Right lobe of liver (tissue), 6 donors: ENCODE measurements around the gene SLC2A6. TPM values are rescaled to one million over a fixed set of nuclear protein-coding genes. Genes with fewer than 3 reads are reported as not detected.

Experiments used
- ATAC-seq, 4 donors: fragments of 200-7000 bp; cut with Tn5 transposase; one replicate each; pipeline ENCODE4 v1.9.1; 2020; ENCODE audit warnings: mild to moderate bottlenecking in 4 of 4, moderate library complexity in 4 of 4
- DNase-seq, 3 donors: peaks; one replicate each; pipeline ENCODE4 v3.0.0-alpha.2; 2020
- H3K27ac ChIP-seq, 3 donors: fragments of 200-600 bp; one replicate each; pipeline ENCODE4 v1.8.0; 2022
- H3K27me3 ChIP-seq, 2 donors: fragments of 200-600 bp; one replicate each; pipeline ENCODE4 v1.8.0; 2022
- H3K36me3 ChIP-seq, 4 donors: fragments of 200-600 bp; sonication (generic) in 1 of 4; one replicate each; pipeline versions ENCODE4 v1.5.1 to v1.8.0; 2017 to 2022; ENCODE audit warnings: control low read depth in 1 of 4
- H3K4me1 ChIP-seq, 4 donors: fragments of 200-600 bp; sonication (generic) in 1 of 4; one replicate each; pipeline versions ENCODE4 v1.5.1 to v1.8.0; 2017 to 2022; ENCODE audit warnings: control low read depth in 1 of 4
- H3K4me3 ChIP-seq, 3 donors: fragments of 200-600 bp; one replicate each; pipeline ENCODE4 v1.8.0; 2022
- H3K9me3 ChIP-seq, 4 donors: fragments of 200-600 bp; sonication (generic) in 1 of 4; one replicate each; pipeline versions ENCODE4 v1.5.1 to v1.8.0; 2017 to 2022; ENCODE audit warnings: control low read depth in 1 of 4
- CTCF ChIP-seq, 4 donors: fragments of 200-600 bp in 3 of 4; fragments of 450-650 bp in 1 of 4; IDR thresholded peaks; one replicate each; pipeline versions ENCODE4 v1.5.1 to v1.8.0; 2016 to 2022; ENCODE audit warnings: antibody characterized with exemption in 4 of 4, mild to moderate bottlenecking in 2 of 4
- POLR2A ChIP-seq: fragments of 450-650 bp; IDR thresholded peaks from one replicate; pipeline ENCODE4 v1.6.1; 2017; ENCODE audit warnings: antibody characterized with exemption, mild to moderate bottlenecking
- WGBS: methylation state at CpG from one replicate; pipeline ENCODE4 v1.1.6; 2018; ENCODE audit warnings: low coverage, low lambda C conversion rate; ENCODE audit not compliant: insufficient coverage; ENCODE audit errors: missing lambda C conversion rate; 5-methylcytosine and 5-hydroxymethylcytosine counted together
- intact Hi-C, 2 donors: fragments of 100-400 bp; cut with DNase I; formaldehyde crosslinking; loops; one replicate each; pipeline versions ENCODE4 v1.11.2 to v1.14.1; 2022
- total RNA-seq, 6 experiments: library from RNA; depleted of rRNA in 2 of 6; stranded (reverse); fragments of >200 nt in 2 of 6; fragmentation: NEBNext Ultra II Directional in 3 of 6; extraction: Animal tissue kit (Norgen Biotek cat#: 25700) in 3 of 6; gene quantifications; one replicate each; pipeline versions ENCODE4 v1.1.0 to v1.2.4, GENCODE V29; 2016 to 2023
- donor health status: DM: no; HTN: yes; CAD: no.
- donor health status: DM: no; HTN: no; CAD: no.
- donor health status: DM: no; HTN: no; CAD: no.
- donor health status: DM: no; HTN: yes; CAD: no.
- donor health status: DM: no; HTN: yes; CAD: no.

The SLC2A6 gene
- total RNA-seq, 6 experiments from 2014 or later, result 0.88 to 6.8 (median 2.8) TPM

GRCh38 chr9:133483611-133484010 is 4.7 kb upstream of the SLC2A6 start:
- peaks cover 0 to 8% (median 0%) of the 10 kb centered on the region in 4 donors for H3K4me1 ChIP-seq
- 80% methylated on average over 2 of the region's 9 CpGs for WGBS
- intact Hi-C loops, result loop anchor here (5.0 to 10.0 kb wide), 3 partner anchors 76 to 299 kb away; partner anchors contain the start of genes MED22 (in 1 of the 2) and RPL7A (in 1 of the 2)
- TF ChIP-seq CTCF (IDR thresholded peaks at IDR 0.05), result no peak
- TF ChIP-seq POLR2A, result no peak
- no peaks in the 10 kb centered on the region for H3K27me3 ChIP-seq
- H3K9me3 ChIP-seq, result no peaks in the 10 kb centered on the region
- H3K36me3 ChIP-seq, result no peaks in the 10 kb centered on the region
- no peak for ATAC-seq
- peak in 2 of 3 donors; percentile 4 to 38 for DNase-seq
- no peak overlapping the region for H3K27ac ChIP-seq
- no peak overlapping the region for H3K4me3 ChIP-seq

DNA sequence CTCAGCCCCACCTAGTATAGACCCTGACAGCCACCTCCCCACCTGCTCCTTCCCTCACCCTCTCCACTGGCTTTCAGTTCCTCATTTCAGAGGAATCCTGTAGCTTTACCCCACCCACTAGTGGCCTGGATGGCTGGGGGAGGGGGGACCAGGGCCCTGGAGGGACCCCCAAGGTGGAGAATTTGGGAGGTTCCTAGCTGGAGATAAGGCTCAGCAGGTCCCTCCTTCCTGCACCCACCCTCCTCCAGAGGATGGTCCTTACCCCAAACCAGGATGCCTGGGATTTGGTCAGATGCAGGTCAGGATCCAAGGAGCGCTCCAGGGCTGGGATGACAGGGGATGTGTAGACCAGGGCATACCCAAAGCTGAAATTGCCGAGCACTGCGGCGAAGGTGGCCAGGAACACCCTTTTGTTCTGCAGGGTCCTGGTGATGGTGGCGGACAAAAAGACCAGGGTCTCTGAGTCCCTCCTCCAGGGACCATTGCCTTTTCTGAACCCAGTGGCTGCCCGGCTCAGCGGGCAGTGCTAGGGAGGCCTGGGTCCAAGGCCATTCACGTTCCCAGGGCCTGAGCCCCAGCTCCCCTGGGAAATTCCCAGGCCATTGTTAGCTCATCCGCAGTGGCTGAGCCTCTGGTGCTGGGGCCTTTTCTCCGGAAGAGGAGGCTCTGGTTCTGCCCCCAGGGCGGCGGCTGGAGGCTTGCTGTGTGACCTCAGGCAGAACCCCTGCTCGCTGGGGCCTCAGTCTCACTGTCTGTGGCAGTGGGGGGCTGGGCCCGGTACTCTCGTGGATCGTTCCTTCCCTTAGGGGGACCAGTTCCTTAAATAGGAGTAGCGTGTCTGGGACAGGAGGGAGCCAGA is 678 bp downstream of the SLC2A6 start:
- Histone ChIP-seq H3K27ac (peak overlapping the region in 2 of 3 donors; percentile 49 to 56), H3K9me3 (no peaks in the 10 kb centered on the region), H3K4me1 (peaks cover 0 to 12% (median 0%) of the 10 kb centered on the region in 4 donors), H3K36me3 (peaks cover 0 to 3% (median 0%) of the 10 kb centered on the region in 4 donors), H3K4me3 (peak overlapping the region; percentile 44 to 53 (median 47)), H3K27me3 (no peaks in the 10 kb centered on the region)
- intact Hi-C loops, result no loop called here
- TF ChIP-seq POLR2A (no peak), CTCF (IDR thresholded peaks at IDR 0.05) (no peak)
- DNase-seq, result peak in 1 of 3 donors; percentile 60
- WGBS, result 0% methylated on average over 1 of the region's 17 CpGs
- ATAC-seq, result peak; percentile 8 to 64 (median 25)

DNA sequence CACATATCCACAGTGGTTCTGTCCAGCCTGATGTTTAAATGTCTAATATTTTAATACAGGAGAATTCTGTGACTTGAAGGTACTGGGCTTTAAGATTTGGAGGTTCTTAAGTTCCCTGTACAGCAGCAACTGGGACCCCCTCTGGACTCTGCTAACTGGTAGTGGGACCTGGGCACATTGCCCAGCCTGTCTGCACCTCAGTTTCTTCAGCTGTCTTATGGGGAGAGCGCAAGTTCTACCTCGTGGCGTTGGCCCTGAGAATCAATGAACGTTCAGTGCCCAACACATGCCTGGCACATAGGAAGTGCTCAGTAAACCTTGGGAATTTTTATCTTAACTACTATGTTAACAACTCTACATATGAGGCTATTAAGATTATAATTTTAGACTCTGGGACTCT is 1.4 kb downstream of the SLC2A6 start:
- Histone ChIP-seq H3K27ac (no peak overlapping the region), H3K27me3 (no peaks in the 10 kb centered on the region), H3K4me3 (no peak overlapping the region), H3K9me3 (no peaks in the 10 kb centered on the region), H3K4me1 (peaks cover 0 to 12% (median 0%) of the 10 kb centered on the region in 4 donors), H3K36me3 (peaks cover 0 to 3% (median 0%) of the 10 kb centered on the region in 4 donors)
- DNase-seq (no peak), ATAC-seq (no peak)
- intact Hi-C loops, result no loop called here
- WGBS, result 61% methylated on average over 3 of the region's 4 CpGs
- no peak for TF ChIP-seq POLR2A
- TF ChIP-seq CTCF (IDR thresholded peaks at IDR 0.05), result no peak

GRCh38 chr9:133476941-133477340 is 2.0 kb downstream of the SLC2A6 start:
- peaks cover 0 to 3% (median 0%) of the 10 kb centered on the region in 4 donors for H3K36me3 ChIP-seq
- H3K4me3 ChIP-seq, result no peak overlapping the region
- no peak overlapping the region for H3K27ac ChIP-seq
- ATAC-seq (no peak), DNase-seq (no peak)
- TF ChIP-seq CTCF (IDR thresholded peaks at IDR 0.05) (no peak), POLR2A (no peak)
- H3K9me3 ChIP-seq, result no peaks in the 10 kb centered on the region
- H3K27me3 ChIP-seq, result no peaks in the 10 kb centered on the region
- intact Hi-C loops, result no loop called here
- H3K4me1 ChIP-seq, result peaks cover 0 to 12% (median 0%) of the 10 kb centered on the region in 4 donors
- WGBS, result no CpG with 5 or more reads among the region's 21 CpGs
